HepG2 (cell line): ENCODE results near the gene LDLRAP1. TPM values are rescaled to one million over a fixed set of nuclear protein-coding genes. Genes with fewer than 3 reads are reported as not detected.
A peak's percentile ranks its signal among the peaks of the same experiment; 100 is the strongest.

Source experiments
- ATAC-seq: fragments of 200-7000 bp; cut with Tn5 transposase; 3 replicates; pipeline ENCODE4 v1.9.1; 2020; ENCODE audit warnings: mild to moderate bottlenecking, moderate library complexity
- BruUV-seq: library from RNA; stranded (reverse); fragments of 400-500 nt; replicated peaks from 2 replicates; lab custom pipeline; 2021; lab: Mats Ljungman, UMichigan
- CTCF ChIA-PET: fragments of 300-600 bp; formaldehyde crosslinking; extraction: SDS; loops from one replicate; lab custom pipeline; 2021; ENCODE audit warnings: low total read pairs, inconsistent platforms, low intra/inter-chr PET ratio; lab: Yijun Ruan, JAX
- POLR2A ChIA-PET: fragments of 350-600 bp; sonication (Branson Sonifier 250); formaldehyde crosslinking; loops from one replicate; lab custom pipeline; 2020; ENCODE audit warnings: antibody characterized with exemption, inconsistent platforms; lab: Yijun Ruan, JAX
- DNase-seq: peaks from one replicate; pipeline ENCODE4 v3.0.0-alpha.2; 2015; ENCODE audit warnings: low spot score
- FAIRE-seq: peaks from 3 replicates; lab custom pipeline; 2011; peaks lifted over from hg19 to GRCh38; lab: Jason Lieb, UNC
- H2AFZ ChIP-seq: one replicate; pipeline ENCODE4 v1.6.1; 2011; ENCODE audit warnings: low read length, inconsistent platforms
- H3K27ac ChIP-seq: fragments of 300-600 bp; 3 replicates; pipeline ENCODE4 v1.8.0; 2011; ENCODE audit warnings: mixed run types, mild to moderate bottlenecking, mixed read lengths, low read length, inconsistent platforms; ENCODE audit not compliant: insufficient read depth; ENCODE audit errors: extremely low read length
- H3K27me3 ChIP-seq, 2 experiments: fragments of 200-600 bp in 1 of 2; 2 replicates in 1 of 2; 3 replicates in 1 of 2; pipeline versions ENCODE4 v1.6.0 to v1.8.0; 2011; ENCODE audit warnings: low read length in 2 of 2, mild to moderate bottlenecking in 2 of 2, moderate library complexity in 2 of 2, inconsistent platforms in 1 of 2; ENCODE audit not compliant: insufficient read depth in 2 of 2, control insufficient read depth in 1 of 2
- H3K36me3 ChIP-seq, 2 experiments: fragments of 200-600 bp in 1 of 2; replicated peaks in 1 of 2; 2 replicates in 1 of 2; 3 replicates in 1 of 2; pipeline versions ENCODE4 v1.5.1 to v1.8.0; 2011; ENCODE audit warnings: low read length in 2 of 2, inconsistent platforms in 1 of 2; ENCODE audit not compliant: insufficient read depth in 2 of 2, control insufficient read depth in 1 of 2
- H3K4me1 ChIP-seq: 2 replicates; pipeline ENCODE4 v1.5.1; 2012; ENCODE audit warnings: low read length, inconsistent platforms; ENCODE audit not compliant: insufficient read depth
- H3K4me2 ChIP-seq: 2 replicates; pipeline ENCODE4 v1.6.0; 2011; ENCODE audit warnings: low read depth, low read length, inconsistent platforms
- H3K4me3 ChIP-seq, 3 experiments: fragments of 200-600 bp in 1 of 3; sonication (generic), shearing (Covaris generic) in 1 of 3; replicated peaks in 1 of 3; 2 replicates each; pipeline ENCODE4 v1.5.1; 2011 to 2016; ENCODE audit warnings: low read length in 3 of 3, inconsistent platforms in 2 of 3, low read depth in 2 of 3, mild to moderate bottlenecking in 2 of 3, control low read depth in 1 of 3, mixed read lengths in 1 of 3; ENCODE audit not compliant: insufficient read depth in 1 of 3
- H3K79me2 ChIP-seq: one replicate; pipeline ENCODE4 v1.6.1; 2011; ENCODE audit warnings: low read length, inconsistent platforms; ENCODE audit not compliant: insufficient read depth
- H3K9ac ChIP-seq: 2 replicates; pipeline ENCODE4 v1.6.0; 2011; ENCODE audit warnings: mild to moderate bottlenecking, low read depth, low read length, inconsistent platforms; ENCODE audit not compliant: insufficient read depth
- H3K9me3 ChIP-seq: 2 replicates; pipeline ENCODE4 v1.5.1; 2012; ENCODE audit warnings: mild to moderate bottlenecking, low read length
- H4K20me1 ChIP-seq: 2 replicates; pipeline ENCODE4 v1.6.0; 2011; ENCODE audit warnings: inconsistent platforms, mild to moderate bottlenecking, low read length, moderate library complexity; ENCODE audit not compliant: insufficient read depth
- HNRNPL ChIP-seq: fragments of 200-400 bp; formaldehyde crosslinking; IDR thresholded peaks from 2 replicates; pipeline ENCODE4 v1.6.1; 2017; ENCODE audit warnings: mild to moderate bottlenecking, low read depth, low read length
- KLF15 ChIP-seq: sonication (generic); formaldehyde crosslinking; IDR thresholded peaks from 2 replicates; pipeline ENCODE4 v1.8.1; 2023; ENCODE audit warnings: borderline replicate concordance, mild to moderate bottlenecking, inconsistent platforms, missing genetic modification reagents, mixed read lengths
- MYNN ChIP-seq: sonication (generic); formaldehyde crosslinking; IDR thresholded peaks from 2 replicates; pipeline ENCODE4 v1.4.0; 2020; ENCODE audit warnings: mild to moderate bottlenecking, low read depth, missing genetic modification reagents
- NFATC3 ChIP-seq: sonication (generic); formaldehyde crosslinking; IDR thresholded peaks from 2 replicates; pipeline ENCODE4 v1.5.1; 2020; ENCODE audit warnings: mild to moderate bottlenecking, missing genetic modification reagents
- ONECUT2 ChIP-seq: sonication (generic); formaldehyde crosslinking; IDR thresholded peaks from 2 replicates; pipeline ENCODE4 v1.4.0; 2020; ENCODE audit warnings: missing genetic modification reagents
- ZMYM3 ChIP-seq: sonication (generic); formaldehyde crosslinking; IDR thresholded peaks from 2 replicates; pipeline ENCODE4 v1.5.1; 2020; ENCODE audit warnings: mild to moderate bottlenecking, missing genetic modification reagents
- ZNF552 ChIP-seq: sonication (generic); formaldehyde crosslinking; IDR thresholded peaks from 2 replicates; pipeline ENCODE4 v1.9.0; 2022; ENCODE audit warnings: missing genetic modification reagents, mild to moderate bottlenecking, borderline replicate concordance
- ZNF768 ChIP-seq: sonication (generic); formaldehyde crosslinking; IDR thresholded peaks from 2 replicates; pipeline ENCODE4 v1.4.0; 2020; ENCODE audit warnings: missing genetic modification reagents
- WGBS: methylation state at CpG from one replicate; pipeline ENCODE4 v1.1.6; 2017; ENCODE audit warnings: low lambda C conversion rate; 5-methylcytosine and 5-hydroxymethylcytosine counted together
- in situ Hi-C: cut with HindIII; loops from 2 replicates; pipeline ENCODE4 v1.10.0; 2017; ENCODE audit warnings: low pct_unique_long_range_greater_than_20kb; ENCODE audit not compliant: extremely low pct_ligation_motif_present
- intact Hi-C: fragments of 100-400 bp; cut with micrococcal nuclease; formaldehyde crosslinking; loops from one replicate; pipeline ENCODE4 v1.10.0; 2022; ENCODE audit not compliant: unreplicated experiment
- polyA plus RNA-seq, 8 experiments: library from polyadenylated mRNA; depleted of rRNA in 3 of 8; stranded (reverse) in 7 of 8; unstranded in 1 of 8; fragments of >200 nt; fragmentation: Illumina TruSeq in 4 of 8; extraction: Trizol in 4 of 8; gene quantifications; 2 replicates each; pipeline versions ENCODE4 v1.2.1 to v1.2.3, GENCODE V29; 2011 to 2016; ENCODE audit warnings: low read depth in 4 of 8, missing spikeins in 1 of 8, mixed read lengths in 1 of 8; ENCODE audit not compliant: insufficient read depth in 1 of 8
- total RNA-seq, 5 experiments: library from RNA; depleted of rRNA; stranded (reverse); fragments of >200 nt; fragmentation: Illumina TruSeq; extraction: Trizol; gene quantifications; 2 replicates each; pipeline ENCODE4 v1.2.3, GENCODE V29; 2016; ENCODE audit warnings: low read depth in 1 of 5
- TF ChIP-seq, protein P1 (sequence below): IDR thresholded peaks from 2 replicates; pipeline ENCODE4 v1.6.1; 2018; ENCODE audit warnings: missing genetic modification reagents, mild to moderate bottlenecking, missing compliant biosample characterization
- TF ChIP-seq, protein P2 (sequence below): sonication (generic); formaldehyde crosslinking; IDR thresholded peaks from 2 replicates; pipeline ENCODE4 v1.5.0; 2020; ENCODE audit warnings: mild to moderate bottlenecking, missing genetic modification reagents, moderate library complexity

LDLRAP1 gene
- total and polyA plus RNA-seq, 2 of the 13 experiments (the other 11 are each of a cell fraction or from before 2014, with no cell fraction given) = 7.2 to 12.1 TPM

DNA sequence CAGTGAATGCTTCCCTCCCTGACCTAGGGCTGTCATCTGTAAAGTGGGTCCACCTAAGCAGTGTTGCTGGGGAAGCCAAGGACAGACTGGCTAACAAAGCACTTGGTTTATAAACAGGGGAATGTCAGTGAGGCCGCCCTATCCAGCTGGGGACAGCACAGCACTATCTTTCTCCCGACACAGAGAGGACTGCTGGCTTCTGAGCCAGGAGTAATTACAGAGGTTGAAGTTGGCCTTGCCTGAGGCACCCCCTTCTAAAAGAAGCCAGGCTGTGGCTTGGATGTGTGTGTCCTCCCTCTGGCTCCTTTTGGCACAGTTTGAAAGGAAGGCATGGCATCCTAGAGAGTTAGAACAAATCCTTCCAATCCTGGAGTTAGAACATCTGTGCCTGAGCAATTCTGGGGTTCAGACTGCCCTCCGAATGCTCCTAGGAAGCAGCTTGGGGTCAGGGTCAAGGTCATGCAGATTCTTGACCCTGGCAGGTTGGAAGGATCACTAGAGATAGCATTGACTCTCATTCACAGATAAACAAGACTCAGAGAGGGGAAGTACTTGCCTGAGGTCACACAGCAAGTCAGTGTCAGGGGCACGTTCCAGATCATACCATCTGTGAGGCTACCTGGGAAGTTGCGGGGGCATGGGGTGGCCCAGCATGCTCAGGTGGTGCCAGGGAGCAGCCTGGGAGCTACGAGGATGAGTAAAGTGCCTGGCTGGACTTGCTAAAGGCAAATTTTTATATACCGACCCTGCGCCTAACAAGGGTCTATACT, 1.3 kb upstream of the LDLRAP1 start:
- ATAC-seq (no peak), FAIRE-seq (no peak), DNase-seq (no peak)
- no peaks in the 10 kb centered on the region for H3K9me3 ChIP-seq
- H3K4me1 ChIP-seq = peaks cover 58% of the 10 kb centered on the region
- intact Hi-C loops (no loop called here), in situ Hi-C loops (no loop called here)
- peaks cover 1 to 3% of the 10 kb centered on the region in 2 experiments; a peak in 3 of 5 replicates for H3K27me3 ChIP-seq
- 39% methylated on average over 5 of the region's 8 CpGs for WGBS
- H2AFZ ChIP-seq = no peak overlapping the region
- peak overlapping the region; percentile 49 for H3K4me2 ChIP-seq
- H3K9ac ChIP-seq = no peak overlapping the region
- H3K4me3 ChIP-seq = no peak overlapping the region
- no peaks in the 10 kb centered on the region for H3K79me2 ChIP-seq
- BruUV-seq = no TSS peak
- POLR2A ChIA-PET = no interaction called here
- no peaks in the 10 kb centered on the region for H3K36me3 ChIP-seq
- no peaks in the 10 kb centered on the region for H4K20me1 ChIP-seq
- CTCF ChIA-PET = no interaction called here
- no peak overlapping the region for H3K27ac ChIP-seq
- no peak for TF ChIP-seq ZNF552 (CRISPR knock-in tag)
- no peak for TF ChIP-seq HNRNPL
- no peak for TF ChIP-seq MYNN
- TF ChIP-seq NFATC3 (CRISPR knock-in tag) = no peak
- peak; percentile 97 for TF ChIP-seq ZNF768 (CRISPR knock-in tag)
- TF ChIP-seq, protein P1, sequence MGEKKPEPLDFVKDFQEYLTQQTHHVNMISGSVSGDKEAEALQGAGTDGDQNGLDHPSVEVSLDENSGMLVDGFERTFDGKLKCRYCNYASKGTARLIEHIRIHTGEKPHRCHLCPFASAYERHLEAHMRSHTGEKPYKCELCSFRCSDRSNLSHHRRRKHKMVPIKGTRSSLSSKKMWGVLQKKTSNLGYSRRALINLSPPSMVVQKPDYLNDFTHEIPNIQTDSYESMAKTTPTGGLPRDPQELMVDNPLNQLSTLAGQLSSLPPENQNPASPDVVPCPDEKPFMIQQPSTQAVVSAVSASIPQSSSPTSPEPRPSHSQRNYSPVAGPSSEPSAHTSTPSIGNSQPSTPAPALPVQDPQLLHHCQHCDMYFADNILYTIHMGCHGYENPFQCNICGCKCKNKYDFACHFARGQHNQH (CRISPR knock-in tag) = no peak
- TF ChIP-seq, protein P2, sequence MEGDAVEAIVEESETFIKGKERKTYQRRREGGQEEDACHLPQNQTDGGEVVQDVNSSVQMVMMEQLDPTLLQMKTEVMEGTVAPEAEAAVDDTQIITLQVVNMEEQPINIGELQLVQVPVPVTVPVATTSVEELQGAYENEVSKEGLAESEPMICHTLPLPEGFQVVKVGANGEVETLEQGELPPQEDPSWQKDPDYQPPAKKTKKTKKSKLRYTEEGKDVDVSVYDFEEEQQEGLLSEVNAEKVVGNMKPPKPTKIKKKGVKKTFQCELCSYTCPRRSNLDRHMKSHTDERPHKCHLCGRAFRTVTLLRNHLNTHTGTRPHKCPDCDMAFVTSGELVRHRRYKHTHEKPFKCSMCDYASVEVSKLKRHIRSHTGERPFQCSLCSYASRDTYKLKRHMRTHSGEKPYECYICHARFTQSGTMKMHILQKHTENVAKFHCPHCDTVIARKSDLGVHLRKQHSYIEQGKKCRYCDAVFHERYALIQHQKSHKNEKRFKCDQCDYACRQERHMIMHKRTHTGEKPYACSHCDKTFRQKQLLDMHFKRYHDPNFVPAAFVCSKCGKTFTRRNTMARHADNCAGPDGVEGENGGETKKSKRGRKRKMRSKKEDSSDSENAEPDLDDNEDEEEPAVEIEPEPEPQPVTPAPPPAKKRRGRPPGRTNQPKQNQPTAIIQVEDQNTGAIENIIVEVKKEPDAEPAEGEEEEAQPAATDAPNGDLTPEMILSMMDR = peak; percentile 35; the same call in 1 of the 2 replicates
- TF ChIP-seq KLF15 (CRISPR knock-in tag) = no peak
- peak; percentile 45; the same call in 1 of the 2 replicates for TF ChIP-seq ZMYM3 (CRISPR knock-in tag)
- no peak for TF ChIP-seq ONECUT2 (CRISPR knock-in tag)
